Memory B cell (primary cell): ENCODE data around the gene ANO2.
A peak's percentile ranks its signal among the peaks of the same experiment; 100 is the strongest.

Experiments
- ATAC-seq: fragments of 150-1000 bp; cut with Tn5 transposase; 2 replicates; pipeline ENCODE4 v1.10.0; 2021; ENCODE audit warnings: low read depth, mild to moderate bottlenecking, moderate library complexity
- DNase-seq, 2 donors: peaks; one replicate each; pipeline ENCODE4 v3.0.0; 2022; ENCODE audit warnings: low spot score in 2 of 2
- H3K27ac Mint-ChIP-seq: one replicate; pipeline ENCODE4 v1.8.0; 2022; ENCODE audit warnings: mild to moderate bottlenecking, moderate library complexity, mixed read lengths
- H3K27me3 Mint-ChIP-seq: one replicate; pipeline ENCODE4 v1.8.0; 2022; ENCODE audit warnings: mixed read lengths
- H3K36me3 Mint-ChIP-seq: one replicate; pipeline ENCODE4 v1.8.0; 2022; ENCODE audit warnings: mild to moderate bottlenecking, mixed read lengths
- H3K4me1 Mint-ChIP-seq: one replicate; pipeline ENCODE4 v1.8.0; 2022; ENCODE audit warnings: mixed read lengths
- H3K4me3 Mint-ChIP-seq: one replicate; pipeline ENCODE4 v1.8.0; 2022; ENCODE audit warnings: mild to moderate bottlenecking, moderate library complexity, mixed read lengths
- H3K9me3 Mint-ChIP-seq: one replicate; pipeline ENCODE4 v1.8.0; 2022; ENCODE audit warnings: mixed read lengths

ANO2 gene

DNA sequence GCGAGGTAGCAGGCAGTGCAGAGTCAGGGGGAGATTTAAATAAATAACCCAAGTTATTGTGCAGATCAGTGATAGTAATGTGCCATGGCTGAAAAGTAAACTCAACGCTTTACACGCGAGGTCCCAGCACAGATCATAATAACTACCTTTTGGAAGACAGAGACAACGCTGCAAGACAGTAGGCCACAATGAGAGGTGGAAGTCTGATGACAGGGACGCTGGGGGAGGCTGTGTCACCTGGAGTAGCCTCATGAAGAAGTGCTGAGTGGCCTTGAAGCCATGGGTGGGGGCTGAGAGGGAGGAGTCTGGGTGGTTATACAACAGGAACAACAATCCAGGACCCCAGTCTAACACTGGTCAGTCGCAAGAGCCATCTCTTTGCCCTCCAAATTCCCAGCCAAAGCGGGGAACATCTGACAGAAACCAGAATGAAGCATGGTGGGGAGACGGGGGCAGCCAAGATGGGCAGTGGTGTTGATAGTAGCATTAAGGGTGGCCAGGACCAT lies 28.2 kb downstream of the ANO2 start:
- DNase-seq (no peak), ATAC-seq (no peak)
- no peak overlapping the region for H3K4me3 Mint-ChIP-seq
- no peak overlapping the region for H3K27ac Mint-ChIP-seq
- H3K27me3 Mint-ChIP-seq = peaks cover 10% of the 10 kb centered on the region
- no peaks in the 10 kb centered on the region for H3K36me3 Mint-ChIP-seq
- H3K9me3 Mint-ChIP-seq = no peaks in the 10 kb centered on the region
- H3K4me1 Mint-ChIP-seq = no peaks in the 10 kb centered on the region

DNA sequence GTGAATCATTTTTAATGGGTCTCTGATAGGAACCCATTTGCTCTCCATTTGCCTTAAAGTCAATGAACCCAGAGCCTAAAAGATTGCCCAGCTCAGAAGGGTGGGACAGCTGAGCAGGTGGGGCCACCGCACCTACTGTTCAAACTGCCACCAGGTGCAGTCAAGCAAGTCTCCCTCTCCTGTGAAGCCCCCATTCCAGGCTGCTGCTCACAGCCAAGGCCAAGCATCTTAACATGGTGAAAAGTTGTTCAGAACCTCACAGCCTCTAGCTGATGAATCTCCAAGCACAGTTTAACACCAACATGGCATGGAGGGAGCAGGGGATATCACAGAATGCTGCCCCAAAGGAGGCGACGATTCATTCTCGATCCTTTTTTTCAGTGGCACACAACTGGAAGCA lies 29.5 kb downstream of the ANO2 start:
- H3K4me1 Mint-ChIP-seq = no peaks in the 10 kb centered on the region
- H3K4me3 Mint-ChIP-seq = no peak overlapping the region
- no peaks in the 10 kb centered on the region for H3K36me3 Mint-ChIP-seq
- peaks cover 10% of the 10 kb centered on the region for H3K27me3 Mint-ChIP-seq
- DNase-seq = no peak
- ATAC-seq = no peak
- no peak overlapping the region for H3K27ac Mint-ChIP-seq
- no peaks in the 10 kb centered on the region for H3K9me3 Mint-ChIP-seq

DNA sequence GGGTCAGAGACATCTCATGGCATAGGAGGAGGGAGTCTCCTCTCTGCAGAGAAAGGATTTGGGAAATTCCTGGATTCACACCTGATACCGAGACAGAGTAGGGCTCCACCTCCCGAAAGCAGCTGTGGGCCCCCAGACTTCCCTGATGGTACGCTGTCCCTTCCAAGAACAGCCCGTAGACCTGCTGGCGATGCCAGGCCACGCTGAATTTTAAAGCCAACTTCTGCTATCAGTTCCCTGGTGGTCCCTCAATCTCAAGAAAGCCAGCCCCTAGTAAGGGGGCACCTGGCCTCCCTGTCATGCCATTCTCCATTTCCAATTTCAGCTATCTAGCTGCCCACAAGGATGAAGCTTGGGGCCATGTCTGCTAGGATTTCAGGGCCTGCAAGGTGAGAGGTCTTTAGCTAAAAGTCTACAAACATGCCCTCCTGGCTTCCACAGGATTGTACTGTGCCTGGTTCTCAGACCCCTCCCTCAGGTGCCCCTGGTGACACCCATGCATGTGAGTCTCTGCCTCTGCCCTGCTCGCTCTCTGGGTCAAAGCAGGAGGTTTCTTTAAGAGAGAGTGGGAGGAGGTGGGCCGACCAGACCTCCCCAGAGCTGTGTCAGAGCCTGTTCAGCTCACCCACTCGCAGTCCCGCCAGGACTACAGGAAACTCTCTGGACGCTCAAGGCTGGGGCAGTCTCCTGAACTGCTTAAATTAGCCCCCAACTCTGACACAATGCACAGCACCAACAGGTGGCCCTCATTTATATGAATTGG lies 30.5 kb downstream of the ANO2 start:
- no peak for DNase-seq
- no peaks in the 10 kb centered on the region for H3K9me3 Mint-ChIP-seq
- ATAC-seq = no peak
- H3K27ac Mint-ChIP-seq = no peak overlapping the region
- H3K4me3 Mint-ChIP-seq = no peak overlapping the region
- peaks cover 7% of the 10 kb centered on the region for H3K27me3 Mint-ChIP-seq
- H3K36me3 Mint-ChIP-seq = no peaks in the 10 kb centered on the region
- no peaks in the 10 kb centered on the region for H3K4me1 Mint-ChIP-seq

DNA sequence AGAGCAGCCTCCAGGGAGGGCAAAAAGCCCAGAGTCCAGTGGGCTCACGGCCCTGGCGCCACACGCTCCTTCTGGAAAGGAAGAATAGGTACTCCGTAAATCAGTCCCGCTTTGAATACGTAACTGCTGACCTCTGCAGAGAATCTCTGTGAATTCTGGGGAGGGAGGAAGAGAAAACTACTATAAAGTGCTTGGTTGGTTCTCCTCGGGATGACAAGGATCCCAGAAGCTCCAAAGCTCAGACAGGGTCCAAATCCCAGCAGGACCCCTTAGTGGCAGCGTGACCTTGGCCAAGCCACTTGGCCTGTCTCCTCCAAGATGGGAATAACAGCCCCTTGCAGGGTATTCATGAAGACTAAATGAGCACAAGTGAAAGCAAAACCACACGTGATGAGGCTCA lies 31.7 kb downstream of the ANO2 start:
- no peak for DNase-seq
- ATAC-seq = no peak
- Mint-ChIP-seq H3K4me3 (no peak overlapping the region), H3K36me3 (no peaks in the 10 kb centered on the region), H3K9me3 (no peaks in the 10 kb centered on the region), H3K27me3 (peaks cover 2% of the 10 kb centered on the region), H3K4me1 (no peaks in the 10 kb centered on the region), H3K27ac (no peak overlapping the region)

DNA sequence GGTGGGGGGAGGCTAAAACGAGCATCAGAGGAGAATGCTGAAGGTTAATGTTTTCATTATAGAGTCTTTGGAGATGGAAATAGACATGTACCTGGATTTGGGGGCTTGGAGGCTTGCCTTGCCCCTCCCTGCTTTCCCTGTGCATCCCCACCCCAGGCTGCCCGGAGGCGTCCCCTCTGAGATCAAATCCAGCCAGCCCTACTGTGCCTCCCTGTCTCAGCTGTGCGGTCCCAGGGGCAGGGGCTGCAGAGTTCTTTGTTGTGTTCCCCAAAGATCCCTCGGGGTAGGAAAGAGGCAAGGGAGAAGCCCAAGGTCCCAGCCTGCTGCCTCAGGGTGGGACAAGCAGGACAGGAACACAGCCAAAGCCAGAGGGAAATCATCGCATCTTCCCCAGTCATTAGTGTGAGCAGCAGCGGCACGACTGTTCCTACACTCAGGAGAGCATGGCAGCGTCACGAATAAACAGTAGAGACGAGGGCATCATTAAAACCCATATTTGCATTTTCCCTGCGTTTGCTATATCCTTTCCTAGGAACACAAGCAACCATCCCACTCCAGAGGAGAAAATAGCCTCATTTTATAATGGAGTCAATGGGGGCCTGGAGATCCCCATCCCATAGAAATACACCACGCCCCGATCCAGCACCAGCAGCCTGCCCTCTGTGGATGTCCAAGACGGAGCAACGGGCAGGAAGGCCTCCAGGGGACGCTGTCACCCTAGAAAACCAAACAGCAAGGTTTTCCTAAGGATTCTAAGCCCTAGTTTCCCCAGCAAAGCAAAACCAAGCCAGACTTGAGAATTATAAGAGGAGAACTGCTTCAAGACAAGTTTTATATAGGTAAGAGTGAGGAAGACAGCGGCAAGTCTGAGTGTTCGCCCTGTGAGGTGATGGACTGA lies 32.4 kb downstream of the ANO2 start:
- H3K27ac Mint-ChIP-seq = no peak overlapping the region
- peak in 1 of 2 donors; percentile 5 for DNase-seq
- no peak for ATAC-seq
- no peaks in the 10 kb centered on the region for H3K4me1 Mint-ChIP-seq
- peaks cover 4% of the 10 kb centered on the region for H3K27me3 Mint-ChIP-seq
- H3K4me3 Mint-ChIP-seq = no peak overlapping the region
- H3K9me3 Mint-ChIP-seq = no peaks in the 10 kb centered on the region
- H3K36me3 Mint-ChIP-seq = no peaks in the 10 kb centered on the region

DNA sequence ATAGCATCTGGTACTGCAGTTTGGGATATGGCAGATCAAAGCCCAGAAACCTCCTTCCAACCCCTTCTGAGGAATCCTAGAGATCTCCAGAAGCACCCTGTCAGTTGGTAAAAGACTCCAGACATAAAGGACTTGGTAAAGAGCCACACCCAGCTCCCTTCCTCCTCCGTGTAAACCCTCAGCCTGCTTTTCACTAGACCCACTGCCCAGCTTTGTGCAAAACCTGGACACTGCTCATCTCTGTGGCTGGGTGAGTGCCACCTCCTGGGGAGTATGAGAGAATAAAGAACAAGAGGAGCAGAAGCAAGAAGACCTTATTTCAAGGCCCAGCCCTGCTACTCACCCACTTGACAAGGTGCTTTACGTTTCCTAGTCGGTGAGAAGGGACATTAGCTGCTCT lies 33.0 kb downstream of the ANO2 start:
- H3K4me1 Mint-ChIP-seq = no peaks in the 10 kb centered on the region
- no peak for ATAC-seq
- no peak overlapping the region for H3K27ac Mint-ChIP-seq
- DNase-seq = peak in 1 of 2 donors; percentile 6
- no peaks in the 10 kb centered on the region for H3K9me3 Mint-ChIP-seq
- no peaks in the 10 kb centered on the region for H3K36me3 Mint-ChIP-seq
- H3K27me3 Mint-ChIP-seq = peaks cover 4% of the 10 kb centered on the region
- H3K4me3 Mint-ChIP-seq = no peak overlapping the region

DNA sequence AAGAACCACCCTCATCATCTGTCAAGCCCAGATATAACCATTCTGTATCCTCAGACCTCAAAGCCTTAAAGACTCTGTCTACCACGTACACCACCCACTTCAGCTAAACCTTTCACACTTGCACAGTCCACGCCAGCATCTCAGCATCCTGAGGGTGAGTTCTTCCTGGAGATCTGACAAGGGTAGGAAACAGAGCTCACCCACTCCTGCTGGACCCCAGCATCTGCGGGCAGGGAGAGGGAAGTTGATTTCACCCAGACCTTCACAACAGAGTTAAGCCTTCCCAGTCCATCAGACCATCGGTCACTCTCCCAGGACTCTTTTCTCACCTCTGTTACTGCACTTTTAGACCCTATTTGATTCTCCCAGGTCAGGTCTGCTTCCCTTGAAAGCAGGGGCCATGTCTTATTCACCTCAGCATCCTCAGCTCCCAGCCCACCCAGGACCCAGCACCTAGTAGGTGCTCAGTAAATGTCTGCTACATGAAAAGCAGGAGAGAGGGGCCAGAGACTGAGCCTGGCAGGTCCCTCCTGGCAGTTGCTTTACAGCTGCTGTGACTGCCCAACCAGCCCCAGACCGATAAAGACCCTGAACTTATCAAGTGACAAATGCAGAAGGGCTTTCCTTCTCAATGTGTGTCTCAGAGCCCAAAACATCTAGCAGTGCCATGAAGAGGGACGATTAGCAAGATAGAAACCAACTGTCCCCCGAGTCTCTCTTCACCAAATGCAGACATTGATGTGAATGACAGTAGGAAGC lies 34.1 kb downstream of the ANO2 start:
- Mint-ChIP-seq H3K9me3 (no peaks in the 10 kb centered on the region), H3K36me3 (no peaks in the 10 kb centered on the region), H3K27me3 (peaks cover 4% of the 10 kb centered on the region), H3K4me1 (no peaks in the 10 kb centered on the region), H3K27ac (no peak overlapping the region), H3K4me3 (no peak overlapping the region)
- DNase-seq = no peak
- ATAC-seq = no peak

DNA sequence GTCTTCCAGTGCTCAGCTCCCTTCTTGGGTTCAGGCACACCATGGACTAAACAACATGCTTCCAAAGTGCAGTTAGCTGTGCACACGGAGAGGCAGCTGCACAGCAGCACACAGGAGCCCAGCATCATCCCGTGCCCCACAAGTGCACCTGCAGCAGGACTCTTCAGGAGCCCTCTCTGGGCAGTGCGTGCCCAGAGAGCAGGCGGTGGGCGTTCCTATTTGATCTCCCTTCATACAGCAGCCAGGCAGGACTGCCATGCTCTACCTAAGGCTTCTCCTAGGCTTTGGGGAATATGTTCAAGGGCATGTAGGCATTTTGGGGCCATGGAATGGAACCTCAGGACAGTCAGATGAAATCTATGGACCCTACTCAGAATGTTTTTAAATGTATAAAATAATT lies 35.5 kb downstream of the ANO2 start:
- no peaks in the 10 kb centered on the region for H3K36me3 Mint-ChIP-seq
- no peak overlapping the region for H3K4me3 Mint-ChIP-seq
- no peak for ATAC-seq
- no peak overlapping the region for H3K27ac Mint-ChIP-seq
- no peak for DNase-seq
- H3K9me3 Mint-ChIP-seq = no peaks in the 10 kb centered on the region
- H3K27me3 Mint-ChIP-seq = peaks cover 4% of the 10 kb centered on the region
- H3K4me1 Mint-ChIP-seq = no peaks in the 10 kb centered on the region

DNA sequence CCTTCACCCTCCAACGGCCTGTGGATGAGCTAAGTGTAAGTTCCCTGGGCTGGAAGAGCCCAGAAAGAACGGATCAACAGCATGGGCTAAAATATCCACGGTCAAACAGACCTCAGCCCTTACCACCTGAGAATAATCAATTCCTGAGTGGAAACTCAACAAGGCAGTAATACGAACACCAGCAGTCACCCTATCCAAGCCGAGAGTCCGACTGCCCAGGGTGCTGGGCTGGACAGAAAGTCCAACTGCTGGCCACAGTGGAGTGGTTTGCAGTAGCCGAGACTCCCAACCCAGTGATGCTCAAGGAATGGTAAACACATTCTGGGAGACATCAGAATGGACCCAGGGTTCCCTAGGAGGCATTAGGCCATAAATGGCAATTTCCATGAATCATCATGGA lies 36.8 kb downstream of the ANO2 start:
- no peak for ATAC-seq
- H3K36me3 Mint-ChIP-seq = no peaks in the 10 kb centered on the region
- no peaks in the 10 kb centered on the region for H3K9me3 Mint-ChIP-seq
- H3K27ac Mint-ChIP-seq = no peak overlapping the region
- H3K4me1 Mint-ChIP-seq = no peaks in the 10 kb centered on the region
- H3K27me3 Mint-ChIP-seq = peaks cover 6% of the 10 kb centered on the region
- no peak overlapping the region for H3K4me3 Mint-ChIP-seq
- no peak for DNase-seq

DNA sequence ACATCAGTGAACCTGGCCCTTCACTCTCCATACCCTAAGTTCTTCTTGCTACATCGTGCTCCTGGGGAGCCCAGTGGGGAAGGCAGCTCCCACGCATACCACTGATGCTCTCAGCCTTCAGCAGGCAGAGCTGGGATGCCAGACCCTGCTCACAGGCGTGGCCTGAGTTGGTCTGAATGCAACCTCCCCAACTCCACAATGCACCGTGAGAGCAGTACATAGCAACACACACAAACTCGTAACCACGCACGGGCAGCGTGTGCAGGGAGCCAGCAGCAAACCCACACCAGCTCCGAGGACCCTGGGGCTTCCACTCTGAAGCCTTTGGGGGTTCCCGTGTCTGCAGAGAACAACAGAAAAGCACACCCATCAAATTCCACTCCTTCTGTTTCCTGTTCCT lies 37.3 kb downstream of the ANO2 start:
- Mint-ChIP-seq H3K4me3 (no peak overlapping the region), H3K27me3 (peaks cover 6% of the 10 kb centered on the region), H3K36me3 (no peaks in the 10 kb centered on the region), H3K27ac (no peak overlapping the region), H3K9me3 (no peaks in the 10 kb centered on the region), H3K4me1 (no peaks in the 10 kb centered on the region)
- DNase-seq (no peak), ATAC-seq (no peak)

DNA sequence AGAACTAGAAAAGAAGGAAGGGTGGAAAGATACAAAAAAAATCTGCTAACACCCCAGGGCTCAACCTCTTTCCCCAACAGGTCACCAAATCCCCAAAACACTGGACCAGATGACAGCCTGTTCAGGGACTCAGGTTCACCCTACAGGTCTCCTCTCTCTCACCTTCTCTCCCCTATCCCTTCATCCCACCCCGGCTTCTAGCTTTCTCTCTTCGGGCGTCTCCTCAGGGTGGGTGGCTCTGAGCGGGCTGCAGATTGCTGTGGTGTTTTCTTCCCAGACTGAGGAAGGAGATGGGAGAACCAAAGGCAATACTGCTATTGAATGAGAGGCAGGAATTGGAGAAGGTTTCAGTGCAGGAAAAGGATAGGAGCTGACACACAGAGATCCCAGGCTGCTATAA lies 39.3 kb downstream of the ANO2 start:
- Mint-ChIP-seq H3K4me3 (no peak overlapping the region), H3K36me3 (no peaks in the 10 kb centered on the region), H3K27ac (no peak overlapping the region), H3K27me3 (peaks cover 10% of the 10 kb centered on the region), H3K4me1 (no peaks in the 10 kb centered on the region), H3K9me3 (no peaks in the 10 kb centered on the region)
- DNase-seq (no peak), ATAC-seq (no peak)

DNA sequence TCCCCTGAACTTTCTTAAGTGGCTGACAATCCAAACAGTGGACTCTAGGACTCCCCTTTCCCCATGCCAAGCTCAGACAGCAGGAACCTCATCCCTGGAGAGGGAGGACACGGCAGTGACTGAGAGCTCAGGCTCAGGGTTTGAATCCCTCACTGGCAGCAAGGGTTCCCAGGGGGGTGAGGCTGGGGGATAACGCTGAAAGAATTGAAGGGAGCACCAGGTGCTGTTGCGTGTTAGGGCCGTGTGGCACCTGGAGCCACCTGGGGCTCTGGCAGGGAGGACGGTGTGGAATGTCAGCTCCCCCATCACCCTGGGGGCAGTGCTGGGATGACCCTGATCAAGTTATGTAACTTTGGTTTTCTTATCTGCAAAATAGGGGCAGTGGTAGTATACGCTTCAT lies 40.1 kb downstream of the ANO2 start:
- H3K27me3 Mint-ChIP-seq = peaks cover 10% of the 10 kb centered on the region
- H3K4me1 Mint-ChIP-seq = no peaks in the 10 kb centered on the region
- no peak overlapping the region for H3K4me3 Mint-ChIP-seq
- H3K36me3 Mint-ChIP-seq = no peaks in the 10 kb centered on the region
- no peak for ATAC-seq
- H3K27ac Mint-ChIP-seq = no peak overlapping the region
- DNase-seq = no peak
- no peaks in the 10 kb centered on the region for H3K9me3 Mint-ChIP-seq

DNA sequence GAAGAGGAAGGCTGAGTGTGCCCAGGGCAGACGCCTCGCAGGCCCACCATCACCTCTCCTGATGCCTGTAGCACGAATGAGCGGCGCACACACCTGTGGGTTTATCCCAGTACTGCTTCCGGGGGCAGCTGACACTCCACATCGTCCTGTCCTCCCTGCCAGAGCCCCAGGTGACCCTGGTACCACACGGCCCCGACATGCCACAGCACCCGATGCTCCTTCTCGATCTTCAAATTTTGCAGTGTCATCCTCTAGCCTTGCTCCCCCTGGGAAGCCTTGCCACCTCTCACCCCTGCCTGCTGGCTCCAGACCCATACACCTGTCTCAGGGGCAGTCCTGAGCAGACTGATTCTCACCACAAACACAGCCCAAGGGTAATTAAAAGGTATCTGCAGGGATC lies 40.6 kb downstream of the ANO2 start:
- H3K4me3 Mint-ChIP-seq = no peak overlapping the region
- no peaks in the 10 kb centered on the region for H3K36me3 Mint-ChIP-seq
- ATAC-seq (no peak), DNase-seq (no peak)
- H3K27me3 Mint-ChIP-seq = peaks cover 10% of the 10 kb centered on the region
- no peaks in the 10 kb centered on the region for H3K9me3 Mint-ChIP-seq
- H3K27ac Mint-ChIP-seq = no peak overlapping the region
- no peaks in the 10 kb centered on the region for H3K4me1 Mint-ChIP-seq

DNA sequence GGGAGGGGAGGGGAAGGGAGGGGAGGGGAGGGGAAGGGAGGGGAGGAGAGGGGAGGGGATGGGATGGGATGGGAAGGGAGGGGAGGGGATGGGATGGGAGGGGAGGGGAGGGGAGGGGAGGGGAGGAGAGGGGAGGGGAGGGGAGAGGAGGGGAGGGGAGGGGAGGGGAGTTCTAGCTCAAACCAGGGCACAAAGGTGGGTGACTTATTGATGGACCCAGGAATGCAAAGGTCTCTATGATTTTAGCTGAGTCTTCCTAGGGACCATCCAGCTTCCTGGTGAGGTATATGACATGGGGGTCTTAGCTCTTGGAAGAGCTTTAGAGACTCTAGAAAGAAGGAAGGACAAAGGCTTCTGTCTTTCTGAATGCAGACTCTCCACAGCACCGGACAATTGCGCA lies 42.3 kb downstream of the ANO2 start:
- no peak for DNase-seq
- peaks cover under 1% of the 10 kb centered on the region for H3K9me3 Mint-ChIP-seq

More for the DNA sequence above, 42.3 kb downstream of the ANO2 start:
- no peaks in the 10 kb centered on the region for H3K4me1 Mint-ChIP-seq
- H3K36me3 Mint-ChIP-seq = no peaks in the 10 kb centered on the region
- peaks cover 7% of the 10 kb centered on the region for H3K27me3 Mint-ChIP-seq
- ATAC-seq = no peak
- H3K27ac Mint-ChIP-seq = no peak overlapping the region
- H3K4me3 Mint-ChIP-seq = no peak overlapping the region
